Activated CD8-positive, alpha-beta memory T cell treated with anti-CD3 and anti-CD28 coated beads for 1 hour (primary cell): ENCODE results near the gene GCHFR.

Experiments used
- DNase-seq, 2 donors: peaks; one replicate each; pipeline ENCODE4 v3.0.0-alpha.2; 2020; ENCODE audit warnings: low read depth in 1 of 2; ENCODE audit errors: extremely low read depth in 1 of 2

GCHFR gene

GRCh38 chr15:40775740-40776536 lies 12.1 kb downstream of the GCHFR start:
- DNase-seq = no peak

- DNase-seq = no peak
Measured at GRCh38 chr15:40776537-40777141, 12.8 kb downstream of the GCHFR start.

DNA sequence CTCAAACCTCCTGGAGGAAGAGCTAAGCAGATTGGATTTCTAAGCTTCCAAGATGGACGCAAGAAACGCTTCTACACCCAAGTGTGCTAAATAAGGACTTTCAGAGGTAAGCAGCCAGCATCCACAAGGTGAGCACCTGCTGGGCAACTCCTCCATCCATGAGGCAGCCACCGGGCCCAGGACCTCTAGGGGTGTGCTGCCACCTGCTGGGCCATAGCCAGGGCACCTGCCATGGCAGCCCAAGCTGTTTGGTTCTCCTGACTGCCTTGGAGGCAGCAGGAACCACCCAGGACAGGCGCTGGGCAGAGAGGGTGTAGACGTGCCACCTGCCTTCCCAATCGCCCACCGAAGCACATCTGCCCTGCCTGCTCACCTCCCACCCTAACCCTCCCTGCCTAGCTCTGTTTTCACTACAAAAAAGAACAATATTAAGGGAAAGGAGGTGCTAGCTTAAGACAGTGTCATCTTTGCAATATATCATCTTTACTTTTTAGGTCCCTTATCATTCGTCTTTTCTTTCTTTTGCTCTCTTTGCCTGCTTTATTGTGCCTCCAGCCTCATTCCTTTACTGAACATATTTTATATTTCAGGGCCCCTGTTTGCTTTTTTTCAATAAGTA lies 18.9 kb downstream of the GCHFR start:
- DNase-seq = peak in 1 of 2 donors; percentile 70

DNA sequence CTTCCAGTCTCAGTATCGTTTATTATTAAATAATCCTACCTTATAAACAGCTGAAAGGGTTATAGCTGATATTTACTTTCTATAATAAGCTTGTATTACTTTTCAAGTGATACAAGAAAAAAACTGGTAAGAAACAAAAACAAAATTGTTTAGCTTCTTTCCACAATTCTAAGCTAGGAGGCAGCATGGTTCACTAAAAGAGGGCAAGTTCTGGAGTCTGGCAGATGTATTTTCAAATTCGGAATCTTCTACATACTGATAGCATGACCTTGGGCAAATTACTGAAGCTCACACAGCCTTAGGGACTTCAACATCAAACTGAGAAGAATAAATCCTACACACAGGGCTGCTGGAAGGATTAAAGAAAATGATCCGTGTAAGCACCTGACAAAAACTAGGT lies 21.3 kb downstream of the GCHFR start:
- DNase-seq = no peak

DNA sequence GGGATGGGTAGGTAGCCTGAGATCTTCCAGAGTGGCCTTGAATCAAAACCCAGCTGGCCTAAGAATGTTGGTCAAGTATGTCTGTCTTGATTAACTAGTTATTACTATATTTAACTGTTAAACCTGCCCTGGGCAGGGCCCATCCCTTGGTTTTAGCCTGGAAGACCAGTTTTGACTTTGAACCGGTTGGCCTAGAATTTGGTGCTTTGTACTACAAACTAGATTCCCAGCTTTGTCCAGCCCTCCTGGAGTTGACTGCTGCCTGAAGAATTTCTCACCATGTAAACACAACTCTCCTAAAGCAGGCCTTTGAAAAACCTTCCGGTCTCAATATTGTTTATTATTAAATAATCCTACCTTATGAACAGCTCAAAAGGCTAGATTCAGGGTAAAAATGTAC lies 21.9 kb downstream of the GCHFR start:
- no peak for DNase-seq

DNA sequence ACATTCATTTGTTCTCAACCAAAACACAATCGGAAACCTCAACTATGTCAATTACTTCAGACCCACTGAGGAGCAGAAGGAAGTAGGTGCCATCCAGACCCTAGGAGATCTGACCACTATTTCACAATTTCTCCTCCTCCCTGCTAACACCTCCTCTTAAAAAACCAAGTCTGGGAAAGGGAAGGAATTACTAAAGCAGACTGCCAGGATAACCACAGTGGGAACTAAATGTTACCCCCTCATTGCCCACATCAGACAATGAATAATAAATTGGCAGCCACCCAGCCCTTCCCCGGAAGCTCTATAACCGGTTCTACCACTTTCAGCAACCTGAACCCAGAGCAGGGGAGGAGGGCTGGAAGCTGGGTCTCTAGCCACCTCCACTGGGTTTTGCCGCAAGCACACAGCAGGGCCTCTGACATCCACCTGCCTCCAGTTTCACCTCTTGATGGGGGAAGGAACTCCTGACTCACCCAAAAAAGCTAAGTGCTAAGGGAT lies 23.5 kb downstream of the GCHFR start:
- peak in 1 of 2 donors; percentile 14 for DNase-seq

DNA sequence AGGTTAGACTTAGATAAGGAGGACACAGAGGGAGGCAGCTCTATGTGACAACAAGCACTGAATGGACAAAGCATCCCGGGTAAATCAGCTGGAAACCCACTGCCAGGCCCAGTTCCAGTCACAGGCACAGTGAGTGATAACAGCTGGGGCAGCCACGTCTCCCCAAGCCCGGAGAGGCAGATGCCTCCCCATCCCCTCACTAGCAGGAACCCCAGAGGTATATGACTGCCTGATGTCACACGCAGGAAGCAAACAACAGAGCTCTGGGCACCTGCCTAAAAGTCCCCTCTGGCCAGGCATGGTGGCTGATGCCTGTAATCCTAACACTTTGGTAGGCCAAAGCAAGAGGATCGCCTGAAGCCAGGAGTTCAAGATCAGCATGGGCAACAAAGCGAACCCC lies 24.1 kb downstream of the GCHFR start:
- no peak for DNase-seq

DNA sequence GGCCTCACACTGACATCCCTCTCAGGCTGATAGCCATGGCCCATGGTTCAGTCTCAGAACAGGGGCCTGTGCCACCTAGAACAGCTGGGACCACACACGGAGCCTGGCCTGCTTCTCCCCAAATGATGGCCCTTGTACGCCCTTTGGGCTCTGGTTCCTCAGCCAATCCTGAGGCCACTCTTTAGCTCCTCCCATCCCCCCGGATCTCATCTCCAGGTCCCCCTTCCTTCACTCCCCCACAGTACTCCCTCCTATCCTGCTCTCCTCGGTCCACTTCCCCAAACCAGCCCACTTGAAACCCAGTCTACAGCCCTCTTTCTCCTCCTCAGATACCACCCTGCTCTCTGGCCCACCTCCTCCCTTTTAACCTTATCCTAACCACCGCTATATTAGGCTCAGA lies 25.3 kb downstream of the GCHFR start:
- no peak for DNase-seq

- no peak for DNase-seq
Measured at GRCh38 chr15:40789999-40790398, 26.1 kb downstream of the GCHFR start.

GRCh38 chr15:40790718-40791117 lies 26.9 kb downstream of the GCHFR start:
- DNase-seq = no peak

DNA sequence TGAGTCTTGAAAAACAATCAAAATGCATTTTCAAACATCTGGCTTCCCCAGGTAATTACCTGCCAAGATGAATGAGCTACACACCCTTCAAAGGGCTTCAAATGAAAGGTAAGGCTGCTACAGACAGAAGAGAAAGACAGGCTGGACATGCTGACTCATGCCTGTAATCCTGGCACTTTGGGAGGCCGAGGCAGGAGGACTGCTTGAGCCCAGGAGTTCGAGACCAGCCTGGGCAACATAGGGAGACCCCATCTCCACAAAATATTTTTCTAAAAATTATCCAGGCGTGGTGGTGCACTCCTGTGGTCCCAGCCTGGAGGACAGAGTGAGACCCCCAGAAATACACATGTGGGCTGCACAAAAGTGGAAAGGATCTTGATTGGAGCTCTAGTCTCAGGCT lies 28.5 kb downstream of the GCHFR start:
- no peak for DNase-seq

DNA sequence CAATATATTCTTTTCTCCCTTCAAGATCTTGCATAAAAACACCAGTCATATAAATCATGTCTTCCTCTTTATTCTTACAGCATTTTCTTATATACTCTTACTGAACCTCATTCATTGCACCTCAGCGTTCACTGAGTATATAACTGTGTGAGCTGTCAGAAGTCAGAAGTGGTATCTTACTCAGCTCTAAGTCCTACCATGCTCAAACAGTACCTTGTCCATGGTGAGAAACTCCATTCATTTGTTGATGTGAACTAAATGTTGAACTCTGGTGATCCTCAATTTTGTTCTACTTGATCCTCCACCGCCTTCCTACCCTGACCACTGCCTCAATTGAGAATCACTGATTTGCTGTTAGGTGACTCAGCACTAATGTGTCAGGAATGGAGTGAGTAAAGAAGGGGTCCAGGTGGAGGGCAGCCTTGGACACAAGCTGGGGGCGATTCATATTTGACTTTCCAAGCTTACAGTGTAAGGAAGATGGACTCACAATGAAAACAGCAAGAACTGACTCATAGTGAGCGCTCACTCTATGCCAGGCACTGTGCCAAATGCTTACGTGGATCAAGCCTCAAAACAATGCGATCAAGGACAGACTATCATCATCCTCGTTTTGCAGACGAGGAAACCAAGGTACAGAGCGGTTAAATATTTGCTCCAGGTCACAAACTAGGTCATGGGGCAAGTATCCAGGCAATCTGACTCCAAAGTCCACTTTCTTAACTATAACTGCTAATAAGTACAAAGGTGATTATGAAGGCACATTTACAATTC lies 29.5 kb downstream of the GCHFR start:
- no peak for DNase-seq

GRCh38 chr15:40796041-40796440 lies 32.2 kb downstream of the GCHFR start:
- no peak for DNase-seq

DNA sequence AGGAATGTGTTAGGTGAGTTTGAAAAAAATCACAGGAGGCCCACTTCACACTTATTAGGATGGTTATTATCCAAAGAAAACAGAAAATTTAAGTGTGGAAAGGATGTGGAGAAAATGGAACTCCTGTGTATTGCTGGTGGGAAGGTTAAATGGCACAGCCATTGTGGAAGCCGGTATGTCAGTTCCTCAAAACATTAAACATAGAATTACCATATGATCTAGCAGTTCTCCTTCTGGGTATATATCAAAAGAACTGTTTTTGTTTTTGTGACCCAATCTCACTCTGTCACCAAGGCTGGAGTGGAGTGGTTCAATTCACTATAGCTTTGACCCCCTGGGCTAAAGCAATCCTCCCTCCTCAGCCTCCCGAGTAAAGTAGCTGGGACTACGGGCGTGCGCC lies 32.6 kb downstream of the GCHFR start:
- no peak for DNase-seq

GRCh38 chr15:40799523-40799922 lies 35.7 kb downstream of the GCHFR start:
- DNase-seq = no peak

GRCh38 chr15:40803076-40803475 lies 39.2 kb downstream of the GCHFR start:
- no peak for DNase-seq

- DNase-seq = no peak
Measured at GRCh38 chr15:40803688-40804087, 39.8 kb downstream of the GCHFR start.

GRCh38 chr15:40806672-40807027 lies 42.8 kb downstream of the GCHFR start:
- DNase-seq = no peak

DNA sequence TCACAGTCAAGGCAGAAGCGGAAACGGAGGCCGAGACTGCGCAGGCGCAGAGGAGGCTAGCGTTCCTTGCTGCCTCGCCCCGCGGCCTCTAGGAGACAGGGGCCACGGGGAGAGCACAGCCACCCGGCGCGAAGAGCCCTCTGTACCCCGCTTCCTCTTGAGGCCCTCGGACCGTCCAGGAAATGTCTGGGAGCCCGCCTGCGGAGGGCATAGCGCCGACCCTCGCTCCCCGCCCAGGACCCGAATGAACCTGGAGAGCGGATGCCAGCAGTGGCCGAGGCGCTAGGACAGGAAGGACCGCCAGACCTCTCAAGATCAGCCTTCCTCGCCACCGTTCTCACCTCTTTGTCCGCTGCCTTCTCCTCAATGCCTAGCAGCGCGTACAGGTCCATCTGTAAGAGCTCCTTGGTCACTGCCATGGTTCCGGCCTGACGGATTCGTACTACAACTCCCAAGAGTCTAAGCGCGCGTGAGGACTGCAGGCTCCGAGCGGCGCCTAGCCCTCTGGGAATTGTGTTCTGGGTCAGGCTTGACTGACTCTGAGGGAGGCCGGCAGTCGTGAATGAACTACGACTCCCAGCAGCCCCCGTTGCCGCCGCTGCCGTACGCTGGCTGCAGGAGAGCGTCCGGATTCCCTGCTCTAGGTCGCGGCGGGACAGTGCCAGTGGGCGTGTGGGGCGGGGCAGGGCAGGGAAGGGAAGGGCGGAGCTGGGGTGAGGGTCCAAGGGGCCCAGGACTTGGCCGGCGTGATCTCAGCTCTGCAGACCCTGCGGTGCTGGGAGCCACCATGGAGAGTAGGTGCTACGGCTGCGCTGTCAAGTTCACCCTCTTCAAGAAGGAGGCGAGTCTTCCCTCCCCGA lies 43.4 kb downstream of the GCHFR start, which contains the start of the genes DNAJC17 and ZFYVE19:
TSS of gene DNAJC17 (minus strand) at position 446 of the 860 bp plus-strand sequence. CDS start at position 419, 27 bp downstream.
TSS of gene ZFYVE19 (plus strand) at position 62 of the 860 bp plus-strand sequence. CDS start at position 563, 501 bp downstream.
- peak; percentile 84 to 91 for DNase-seq

DNA sequence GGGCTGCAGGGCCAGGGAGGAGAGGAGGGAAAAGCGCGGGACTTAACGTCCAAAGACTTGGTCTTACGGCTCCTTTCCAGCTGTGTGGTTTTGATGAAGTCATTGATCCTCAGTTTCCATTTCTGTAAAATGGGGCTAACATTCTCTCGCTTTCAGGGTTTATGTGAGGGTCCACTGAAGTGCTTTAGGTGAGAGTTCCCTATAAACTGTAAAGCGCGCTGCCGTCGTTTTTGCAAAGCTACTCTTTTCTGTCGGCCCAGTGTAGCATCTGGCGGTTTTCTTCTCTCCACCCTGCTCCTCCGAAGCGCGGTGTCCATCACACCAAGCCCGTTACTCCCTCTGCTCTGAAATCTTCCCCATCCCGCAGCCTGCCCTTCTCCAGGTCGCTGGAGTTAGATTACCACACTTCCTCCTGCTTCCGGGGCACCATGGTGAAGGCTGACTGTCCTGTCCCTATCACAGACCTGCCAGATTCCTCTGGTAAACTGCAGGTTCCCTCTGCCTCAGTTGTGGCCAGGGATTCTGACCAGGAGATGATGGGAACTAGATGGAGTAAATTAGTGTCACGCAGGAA lies 44.1 kb downstream of the GCHFR start:
- DNase-seq = no peak
